ENCODE results near the gene COBL.

The COBL gene

GRCh38 chr7:51031791-51032515, 284.7 kb downstream of the COBL start:
- no peak for DNase-seq (ENCODE audit: low read depth, low spot score)
- TF ChIP-seq, protein P1, sequence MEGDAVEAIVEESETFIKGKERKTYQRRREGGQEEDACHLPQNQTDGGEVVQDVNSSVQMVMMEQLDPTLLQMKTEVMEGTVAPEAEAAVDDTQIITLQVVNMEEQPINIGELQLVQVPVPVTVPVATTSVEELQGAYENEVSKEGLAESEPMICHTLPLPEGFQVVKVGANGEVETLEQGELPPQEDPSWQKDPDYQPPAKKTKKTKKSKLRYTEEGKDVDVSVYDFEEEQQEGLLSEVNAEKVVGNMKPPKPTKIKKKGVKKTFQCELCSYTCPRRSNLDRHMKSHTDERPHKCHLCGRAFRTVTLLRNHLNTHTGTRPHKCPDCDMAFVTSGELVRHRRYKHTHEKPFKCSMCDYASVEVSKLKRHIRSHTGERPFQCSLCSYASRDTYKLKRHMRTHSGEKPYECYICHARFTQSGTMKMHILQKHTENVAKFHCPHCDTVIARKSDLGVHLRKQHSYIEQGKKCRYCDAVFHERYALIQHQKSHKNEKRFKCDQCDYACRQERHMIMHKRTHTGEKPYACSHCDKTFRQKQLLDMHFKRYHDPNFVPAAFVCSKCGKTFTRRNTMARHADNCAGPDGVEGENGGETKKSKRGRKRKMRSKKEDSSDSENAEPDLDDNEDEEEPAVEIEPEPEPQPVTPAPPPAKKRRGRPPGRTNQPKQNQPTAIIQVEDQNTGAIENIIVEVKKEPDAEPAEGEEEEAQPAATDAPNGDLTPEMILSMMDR (IDR thresholded peaks at IDR 0.05; ENCODE audit: low read depth, low read length), result no peak
- in situ Hi-C loops (cut with HindIII; ENCODE audit: low sequenced_read_pairs), result no loop called here
- no peak overlapping the region for H3K4me3 ChIP-seq (ENCODE audit: low read depth, low read length)

GRCh38 chr7:51031216-51031615, 285.4 kb downstream of the COBL start:
- TF ChIP-seq, protein P1 (IDR thresholded peaks at IDR 0.05; ENCODE audit: low read depth, low read length), result no peak
- in situ Hi-C loops (cut with HindIII; ENCODE audit: low sequenced_read_pairs), result no loop called here
- H3K4me3 ChIP-seq (ENCODE audit: low read depth, low read length), result no peak overlapping the region
- DNase-seq (ENCODE audit: low read depth, low spot score), result no peak

GRCh38 chr7:51029701-51030191, 286.9 kb downstream of the COBL start:
- in situ Hi-C loops (cut with HindIII; ENCODE audit: low sequenced_read_pairs), result no loop called here
- TF ChIP-seq, protein P1 (IDR thresholded peaks at IDR 0.05; ENCODE audit: low read depth, low read length), result no peak
- peak; percentile 87 for DNase-seq (ENCODE audit: low read depth, low spot score)
- H3K4me3 ChIP-seq (ENCODE audit: low read depth, low read length), result no peak overlapping the region

- no peak overlapping the region for H3K4me3 ChIP-seq (ENCODE audit: low read depth, low read length)
- TF ChIP-seq, protein P1 (IDR thresholded peaks at IDR 0.05; ENCODE audit: low read depth, low read length), result no peak
- no peak for DNase-seq (ENCODE audit: low read depth, low spot score)
- in situ Hi-C loops (cut with HindIII; ENCODE audit: low sequenced_read_pairs), result no loop called here
Observed at GRCh38 chr7:51029131-51029530, 287.5 kb downstream of the COBL start.

DNA sequence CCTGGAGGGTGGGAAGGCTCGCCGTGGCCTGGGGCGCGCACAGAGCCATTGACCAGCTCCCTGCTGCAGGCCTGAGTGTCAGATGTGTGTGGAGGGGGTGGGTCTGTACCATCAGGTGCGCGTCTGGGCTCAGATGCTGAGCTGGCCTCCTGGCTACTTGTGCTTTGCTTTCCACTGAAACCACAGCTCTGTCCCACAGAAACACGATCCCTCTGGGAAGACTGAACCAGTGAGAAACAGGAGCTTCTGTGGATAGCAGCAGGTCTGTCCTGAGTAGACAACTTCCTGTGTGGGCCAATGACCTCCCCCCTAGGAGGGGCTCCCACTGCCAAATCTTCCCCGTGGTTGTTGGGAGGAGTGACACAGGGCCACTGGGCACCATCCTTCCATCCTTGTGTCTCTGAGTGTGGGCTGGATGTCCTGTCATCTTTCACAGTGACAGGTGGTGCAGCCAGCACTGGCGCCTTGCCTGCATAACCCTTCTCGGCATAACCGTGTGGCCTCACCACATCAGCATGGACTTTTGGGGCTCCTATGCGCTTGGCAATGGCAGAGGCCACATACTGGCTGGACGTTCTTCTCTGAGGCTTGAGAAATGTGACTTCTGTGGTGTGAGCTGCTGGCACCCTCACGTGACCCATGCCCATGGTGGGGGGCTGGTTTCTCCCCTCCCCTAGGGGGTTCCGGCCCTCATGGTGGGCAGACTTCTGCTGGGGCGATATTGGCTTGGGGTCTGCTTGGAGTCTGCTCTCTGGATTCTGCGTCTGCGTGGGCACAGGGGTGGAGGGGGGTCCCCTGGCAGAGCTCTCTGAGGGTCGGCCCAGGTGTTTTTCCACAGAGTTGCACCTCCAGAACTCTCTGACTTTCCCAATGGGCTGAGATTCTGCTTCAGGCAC, 288.4 kb downstream of the COBL start:
- H3K4me3 ChIP-seq (ENCODE audit: low read depth, low read length), result no peak overlapping the region
- in situ Hi-C loops (cut with HindIII; ENCODE audit: low sequenced_read_pairs), result no loop called here
- TF ChIP-seq, protein P1 (IDR thresholded peaks at IDR 0.05; ENCODE audit: low read depth, low read length), result no peak
- DNase-seq (ENCODE audit: low read depth, low spot score), result peak; percentile 61

DNA sequence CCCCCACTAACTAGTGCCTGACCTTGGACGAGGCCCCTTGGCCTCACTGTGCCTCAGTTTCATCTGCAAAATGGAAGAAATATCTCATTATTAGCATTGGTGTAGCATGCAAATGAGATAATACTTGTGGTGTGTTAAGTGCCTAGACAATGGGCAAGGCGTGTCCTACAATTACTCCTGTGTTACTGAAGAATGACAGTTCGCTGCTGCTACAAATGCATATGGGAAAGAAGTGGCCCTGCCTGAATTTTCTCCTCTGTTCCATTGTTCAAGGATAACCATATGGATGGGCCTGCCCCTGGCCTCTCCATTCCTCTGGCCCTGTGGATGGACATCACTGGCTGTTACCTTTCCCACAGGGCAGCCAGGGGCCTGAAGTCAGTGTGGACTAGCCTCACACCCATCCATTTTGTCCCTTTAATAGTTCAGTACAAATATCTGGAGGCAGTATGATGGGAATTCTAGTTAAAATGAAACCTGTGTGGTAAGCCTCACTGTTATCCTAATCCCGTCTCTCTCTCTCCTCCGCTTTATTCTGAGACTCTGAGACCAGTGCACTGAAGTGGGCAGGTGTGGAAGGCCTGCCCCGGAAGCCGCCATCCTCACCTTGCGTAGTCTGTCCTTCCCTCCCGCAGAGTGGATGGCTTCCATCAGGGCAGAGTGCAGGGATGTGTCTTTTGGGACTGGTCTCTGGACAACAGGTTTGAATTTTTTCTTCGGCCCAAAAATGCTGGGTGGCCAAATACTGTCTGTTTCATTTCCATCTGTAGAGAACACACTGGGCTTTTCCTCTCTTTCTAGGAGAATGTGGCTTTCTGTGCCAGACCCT, 289.3 kb downstream of the COBL start:
- no peak overlapping the region for H3K4me3 ChIP-seq (ENCODE audit: low read depth, low read length)
- in situ Hi-C loops (cut with HindIII; ENCODE audit: low sequenced_read_pairs), result no loop called here

More for the DNA sequence above, 289.3 kb downstream of the COBL start:
- TF ChIP-seq, protein P1 (IDR thresholded peaks at IDR 0.05; ENCODE audit: low read depth, low read length), result no peak
- no peak for DNase-seq (ENCODE audit: low read depth, low spot score)
